HepG2 (cell line): ENCODE measurements around the gene ABHD3. TPM values are rescaled to one million over a fixed set of nuclear protein-coding genes. Genes with fewer than 3 reads are reported as not detected.

Experiments
- AKAP8 ChIP-seq: sonication (generic); formaldehyde crosslinking; IDR thresholded peaks from 2 replicates; pipeline ENCODE4 v1.5.1; 2020; ENCODE audit warnings: mild to moderate bottlenecking, missing genetic modification reagents
- FOXC1 ChIP-seq: sonication (generic); formaldehyde crosslinking; IDR thresholded peaks from 2 replicates; pipeline ENCODE4 v1.8.0; 2022; ENCODE audit warnings: mild to moderate bottlenecking, missing genetic modification reagents, borderline replicate concordance
- HNRNPH1 ChIP-seq: fragments of 200-400 bp; formaldehyde crosslinking; optimal IDR thresholded peaks from 2 replicates; pipeline ENCODE3; 2017; ENCODE audit warnings: mild to moderate bottlenecking, low read depth, low read length
- JUND ChIP-seq: sonication (generic); formaldehyde crosslinking; IDR thresholded peaks from 2 replicates; pipeline ENCODE4 v1.8.0; 2022; ENCODE audit warnings: mild to moderate bottlenecking, missing genetic modification reagents
- KLF12 ChIP-seq: sonication (generic); formaldehyde crosslinking; IDR thresholded peaks from 2 replicates; pipeline ENCODE4 v1.4.0; 2020; ENCODE audit warnings: missing genetic modification reagents, borderline replicate concordance
- NFYC ChIP-seq: IDR thresholded peaks from 2 replicates; pipeline ENCODE4 v1.6.1; 2016; ENCODE audit warnings: missing genetic modification reagents, missing compliant biosample characterization
- RBFOX2 ChIP-seq: fragments of 200-400 bp; formaldehyde crosslinking; IDR thresholded peaks from 2 replicates; pipeline ENCODE4 v1.6.1; 2017; ENCODE audit warnings: low read depth, mild to moderate bottlenecking, low read length
- SATB2 ChIP-seq: sonication (generic); formaldehyde crosslinking; IDR thresholded peaks from 2 replicates; pipeline ENCODE4 v1.5.0; 2020; ENCODE audit warnings: missing genetic modification reagents
- SOX13 ChIP-seq, 3 experiments: fragments of 450-650 bp in 1 of 3; sonication (generic) in 1 of 3; formaldehyde crosslinking in 1 of 3; IDR thresholded peaks in 2 of 3; conservative IDR thresholded peaks in 1 of 3; 2 replicates each; pipeline versions ENCODE4 v1.5.0 to v1.6.1; 2016 to 2020; ENCODE audit warnings: antibody characterized with exemption in 1 of 3, mild to moderate bottlenecking in 1 of 3, missing compliant biosample characterization in 1 of 3, missing genetic modification reagents in 1 of 3, moderate library complexity in 1 of 3
- ZNF530 ChIP-seq: sonication (generic); formaldehyde crosslinking; IDR thresholded peaks from 2 replicates; pipeline ENCODE4 v1.5.0; 2020; ENCODE audit warnings: low read depth, mild to moderate bottlenecking, missing genetic modification reagents
- ZNF549 ChIP-seq: sonication (generic); formaldehyde crosslinking; IDR thresholded peaks from 2 replicates; pipeline ENCODE4 v1.5.0; 2020; ENCODE audit warnings: missing genetic modification reagents
- ZNF558 ChIP-seq: sonication (generic); formaldehyde crosslinking; IDR thresholded peaks from 2 replicates; pipeline ENCODE4 v1.9.0; 2022; ENCODE audit warnings: mild to moderate bottlenecking, missing genetic modification reagents, borderline replicate concordance
- ZNF768 ChIP-seq: sonication (generic); formaldehyde crosslinking; IDR thresholded peaks from 2 replicates; pipeline ENCODE4 v1.4.0; 2020; ENCODE audit warnings: missing genetic modification reagents
- polyA plus RNA-seq, 8 experiments: library from polyadenylated mRNA; depleted of rRNA in 3 of 8; stranded (reverse) in 7 of 8; unstranded in 1 of 8; fragments of >200 nt; fragmentation: Illumina TruSeq in 4 of 8; extraction: Trizol in 4 of 8; gene quantifications; 2 replicates each; pipeline versions ENCODE4 v1.2.1 to v1.2.3, GENCODE V29; 2011 to 2016; ENCODE audit warnings: low read depth in 4 of 8, missing spikeins in 1 of 8, mixed read lengths in 1 of 8; ENCODE audit not compliant: insufficient read depth in 1 of 8
- total RNA-seq, 5 experiments: library from RNA; depleted of rRNA; stranded (reverse); fragments of >200 nt; fragmentation: Illumina TruSeq; extraction: Trizol; gene quantifications; 2 replicates each; pipeline ENCODE4 v1.2.3, GENCODE V29; 2016; ENCODE audit warnings: low read depth in 1 of 5
- TF ChIP-seq, protein P1 (sequence below): sonication (generic); formaldehyde crosslinking; IDR thresholded peaks from 2 replicates; pipeline ENCODE4 v1.4.0; 2020; ENCODE audit warnings: missing genetic modification reagents; ENCODE audit errors: not compliant biosample characterization
- TF ChIP-seq, protein P2 (sequence below): IDR thresholded peaks from 2 replicates; pipeline ENCODE4 v1.6.1; 2016; ENCODE audit warnings: missing genetic modification reagents, missing compliant biosample characterization
- TF ChIP-seq, protein P3 (sequence below): sonication (generic); formaldehyde crosslinking; IDR thresholded peaks from 2 replicates; pipeline ENCODE4 v1.4.0; 2020; ENCODE audit warnings: missing genetic modification reagents, borderline replicate concordance
- TF ChIP-seq, protein P4 (sequence below): sonication (generic); formaldehyde crosslinking; IDR thresholded peaks from 2 replicates; pipeline ENCODE4; 2020; ENCODE audit warnings: missing genetic modification reagents, mild to moderate bottlenecking, borderline replicate concordance
- TF ChIP-seq, protein P5 (sequence below): sonication (generic); formaldehyde crosslinking; IDR thresholded peaks from 2 replicates; pipeline ENCODE4 v1.5.1; 2020; ENCODE audit warnings: mild to moderate bottlenecking, missing genetic modification reagents, moderate library complexity

The ABHD3 gene
- total and polyA plus RNA-seq, 2 of the 13 experiments (the other 11 are each of a cell fraction or from before 2014, with no cell fraction given), result 32.1 to 40.2 TPM

DNA sequence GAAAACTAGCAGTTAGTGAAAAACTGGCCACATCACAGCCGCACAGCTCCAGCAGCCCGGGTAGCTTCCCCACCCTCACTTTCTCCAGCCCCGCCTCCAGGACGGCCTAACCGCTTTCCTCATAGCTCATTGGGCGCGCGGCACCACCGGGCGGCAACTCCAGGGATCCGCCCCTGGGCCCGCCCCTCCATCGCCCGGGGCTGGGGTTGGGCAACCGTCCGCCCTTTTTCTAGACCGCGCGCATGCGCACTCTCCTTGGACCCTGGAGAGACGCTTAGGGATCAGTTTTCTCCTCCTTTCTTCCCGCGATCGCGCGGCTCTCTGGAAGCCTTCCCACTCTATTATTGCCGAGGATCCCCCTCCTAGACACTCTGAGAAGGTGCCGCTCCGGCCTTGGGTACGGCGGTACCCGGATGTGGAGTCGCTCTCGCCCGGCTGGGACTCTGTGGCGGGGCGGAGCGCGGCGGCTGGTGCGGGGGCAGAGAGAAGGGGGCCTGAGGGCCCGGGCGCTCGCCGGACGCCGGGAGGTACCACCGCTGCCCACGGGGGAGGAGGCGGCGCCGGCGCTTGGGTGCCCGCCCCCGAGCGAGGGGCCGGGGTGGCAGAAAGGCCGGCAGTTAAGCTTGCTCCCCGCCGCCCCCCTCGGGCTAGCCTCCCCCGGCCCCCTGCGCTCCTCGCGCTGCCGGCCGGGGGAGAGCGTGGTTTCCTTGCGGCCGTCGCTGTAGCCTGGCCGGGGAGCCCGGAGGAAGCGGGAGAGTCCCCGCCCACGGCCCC, 36.2 kb upstream of the ABHD3 start, which contains the start of gene MIB1 (continued):
- TF ChIP-seq ZNF530 (CRISPR knock-in tag) (no peak), NFYC (peak; percentile 69), HNRNPH1 (no peak), SOX13 (IDR thresholded peaks at IDR 0.05) (no peak), SOX13 (CRISPR knock-in tag; conservative IDR thresholded peaks at IDR 0.05 in 1 of 2, IDR thresholded peaks at IDR 0.05 in 1 of 2) (0 out of 4 replicates have a peak, but pooled peaks of 1 of the 2 experiments have one; percentile 4), ZNF549 (no peak), ZNF558 (CRISPR knock-in tag) (no peak), JUND (CRISPR knock-in tag) (no peak), KLF12 (CRISPR knock-in tag) (0 out of 2 replicates have a peak, but pooled peaks have one; percentile 56), FOXC1 (CRISPR knock-in tag) (peak; percentile 49; the same call in 1 of the 2 replicates), AKAP8 (CRISPR knock-in tag) (no peak), ZNF768 (CRISPR knock-in tag) (0 out of 2 replicates have a peak, but pooled peaks have one; percentile 18), SATB2 (CRISPR knock-in tag) (0 out of 2 replicates have a peak, but pooled peaks have one; percentile 51), RBFOX2 (peak; percentile 78)
- TF ChIP-seq, protein P1, sequence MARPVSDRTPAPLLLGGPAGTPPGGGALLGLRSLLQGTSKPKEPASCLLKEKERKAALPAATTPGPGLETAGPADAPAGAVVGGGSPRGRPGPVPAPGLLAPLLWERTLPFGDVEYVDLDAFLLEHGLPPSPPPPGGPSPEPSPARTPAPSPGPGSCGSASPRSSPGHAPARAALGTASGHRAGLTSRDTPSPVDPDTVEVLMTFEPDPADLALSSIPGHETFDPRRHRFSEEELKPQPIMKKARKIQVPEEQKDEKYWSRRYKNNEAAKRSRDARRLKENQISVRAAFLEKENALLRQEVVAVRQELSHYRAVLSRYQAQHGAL (CRISPR knock-in tag), result no peak
- TF ChIP-seq, protein P2, sequence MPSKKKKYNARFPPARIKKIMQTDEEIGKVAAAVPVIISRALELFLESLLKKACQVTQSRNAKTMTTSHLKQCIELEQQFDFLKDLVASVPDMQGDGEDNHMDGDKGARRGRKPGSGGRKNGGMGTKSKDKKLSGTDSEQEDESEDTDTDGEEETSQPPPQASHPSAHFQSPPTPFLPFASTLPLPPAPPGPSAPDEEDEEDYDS, result peak; percentile 94
- TF ChIP-seq, protein P3, sequence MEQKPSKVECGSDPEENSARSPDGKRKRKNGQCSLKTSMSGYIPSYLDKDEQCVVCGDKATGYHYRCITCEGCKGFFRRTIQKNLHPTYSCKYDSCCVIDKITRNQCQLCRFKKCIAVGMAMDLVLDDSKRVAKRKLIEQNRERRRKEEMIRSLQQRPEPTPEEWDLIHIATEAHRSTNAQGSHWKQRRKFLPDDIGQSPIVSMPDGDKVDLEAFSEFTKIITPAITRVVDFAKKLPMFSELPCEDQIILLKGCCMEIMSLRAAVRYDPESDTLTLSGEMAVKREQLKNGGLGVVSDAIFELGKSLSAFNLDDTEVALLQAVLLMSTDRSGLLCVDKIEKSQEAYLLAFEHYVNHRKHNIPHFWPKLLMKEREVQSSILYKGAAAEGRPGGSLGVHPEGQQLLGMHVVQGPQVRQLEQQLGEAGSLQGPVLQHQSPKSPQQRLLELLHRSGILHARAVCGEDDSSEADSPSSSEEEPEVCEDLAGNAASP (CRISPR knock-in tag), result no peak; the same call in 1 of the 2 replicates
- TF ChIP-seq, protein P4, sequence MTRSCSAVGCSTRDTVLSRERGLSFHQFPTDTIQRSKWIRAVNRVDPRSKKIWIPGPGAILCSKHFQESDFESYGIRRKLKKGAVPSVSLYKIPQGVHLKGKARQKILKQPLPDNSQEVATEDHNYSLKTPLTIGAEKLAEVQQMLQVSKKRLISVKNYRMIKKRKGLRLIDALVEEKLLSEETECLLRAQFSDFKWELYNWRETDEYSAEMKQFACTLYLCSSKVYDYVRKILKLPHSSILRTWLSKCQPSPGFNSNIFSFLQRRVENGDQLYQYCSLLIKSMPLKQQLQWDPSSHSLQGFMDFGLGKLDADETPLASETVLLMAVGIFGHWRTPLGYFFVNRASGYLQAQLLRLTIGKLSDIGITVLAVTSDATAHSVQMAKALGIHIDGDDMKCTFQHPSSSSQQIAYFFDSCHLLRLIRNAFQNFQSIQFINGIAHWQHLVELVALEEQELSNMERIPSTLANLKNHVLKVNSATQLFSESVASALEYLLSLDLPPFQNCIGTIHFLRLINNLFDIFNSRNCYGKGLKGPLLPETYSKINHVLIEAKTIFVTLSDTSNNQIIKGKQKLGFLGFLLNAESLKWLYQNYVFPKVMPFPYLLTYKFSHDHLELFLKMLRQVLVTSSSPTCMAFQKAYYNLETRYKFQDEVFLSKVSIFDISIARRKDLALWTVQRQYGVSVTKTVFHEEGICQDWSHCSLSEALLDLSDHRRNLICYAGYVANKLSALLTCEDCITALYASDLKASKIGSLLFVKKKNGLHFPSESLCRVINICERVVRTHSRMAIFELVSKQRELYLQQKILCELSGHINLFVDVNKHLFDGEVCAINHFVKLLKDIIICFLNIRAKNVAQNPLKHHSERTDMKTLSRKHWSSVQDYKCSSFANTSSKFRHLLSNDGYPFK (CRISPR knock-in tag), result peak; percentile 50; the same call in 1 of the 2 replicates
- TF ChIP-seq, protein P5, sequence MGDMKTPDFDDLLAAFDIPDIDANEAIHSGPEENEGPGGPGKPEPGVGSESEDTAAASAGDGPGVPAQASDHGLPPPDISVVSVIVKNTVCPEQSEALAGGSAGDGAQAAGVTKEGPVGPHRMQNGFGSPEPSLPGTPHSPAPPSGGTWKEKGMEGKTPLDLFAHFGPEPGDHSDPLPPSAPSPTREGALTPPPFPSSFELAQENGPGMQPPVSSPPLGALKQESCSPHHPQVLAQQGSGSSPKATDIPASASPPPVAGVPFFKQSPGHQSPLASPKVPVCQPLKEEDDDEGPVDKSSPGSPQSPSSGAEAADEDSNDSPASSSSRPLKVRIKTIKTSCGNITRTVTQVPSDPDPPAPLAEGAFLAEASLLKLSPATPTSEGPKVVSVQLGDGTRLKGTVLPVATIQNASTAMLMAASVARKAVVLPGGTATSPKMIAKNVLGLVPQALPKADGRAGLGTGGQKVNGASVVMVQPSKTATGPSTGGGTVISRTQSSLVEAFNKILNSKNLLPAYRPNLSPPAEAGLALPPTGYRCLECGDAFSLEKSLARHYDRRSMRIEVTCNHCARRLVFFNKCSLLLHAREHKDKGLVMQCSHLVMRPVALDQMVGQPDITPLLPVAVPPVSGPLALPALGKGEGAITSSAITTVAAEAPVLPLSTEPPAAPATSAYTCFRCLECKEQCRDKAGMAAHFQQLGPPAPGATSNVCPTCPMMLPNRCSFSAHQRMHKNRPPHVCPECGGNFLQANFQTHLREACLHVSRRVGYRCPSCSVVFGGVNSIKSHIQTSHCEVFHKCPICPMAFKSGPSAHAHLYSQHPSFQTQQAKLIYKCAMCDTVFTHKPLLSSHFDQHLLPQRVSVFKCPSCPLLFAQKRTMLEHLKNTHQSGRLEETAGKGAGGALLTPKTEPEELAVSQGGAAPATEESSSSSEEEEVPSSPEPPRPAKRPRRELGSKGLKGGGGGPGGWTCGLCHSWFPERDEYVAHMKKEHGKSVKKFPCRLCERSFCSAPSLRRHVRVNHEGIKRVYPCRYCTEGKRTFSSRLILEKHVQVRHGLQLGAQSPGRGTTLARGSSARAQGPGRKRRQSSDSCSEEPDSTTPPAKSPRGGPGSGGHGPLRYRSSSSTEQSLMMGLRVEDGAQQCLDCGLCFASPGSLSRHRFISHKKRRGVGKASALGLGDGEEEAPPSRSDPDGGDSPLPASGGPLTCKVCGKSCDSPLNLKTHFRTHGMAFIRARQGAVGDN (CRISPR knock-in tag), result peak; percentile 61
